GM12801 (cell line): ENCODE measurements around the gene CARD16.

Experiments used
- TF ChIP-seq, protein P1 (sequence below): IDR thresholded peaks from one replicate; pipeline ENCODE4 v1.5.1; 2011; ENCODE audit warnings: control low read depth; ENCODE audit not compliant: insufficient read length; ENCODE audit errors: extremely low read depth

The CARD16 gene

DNA sequence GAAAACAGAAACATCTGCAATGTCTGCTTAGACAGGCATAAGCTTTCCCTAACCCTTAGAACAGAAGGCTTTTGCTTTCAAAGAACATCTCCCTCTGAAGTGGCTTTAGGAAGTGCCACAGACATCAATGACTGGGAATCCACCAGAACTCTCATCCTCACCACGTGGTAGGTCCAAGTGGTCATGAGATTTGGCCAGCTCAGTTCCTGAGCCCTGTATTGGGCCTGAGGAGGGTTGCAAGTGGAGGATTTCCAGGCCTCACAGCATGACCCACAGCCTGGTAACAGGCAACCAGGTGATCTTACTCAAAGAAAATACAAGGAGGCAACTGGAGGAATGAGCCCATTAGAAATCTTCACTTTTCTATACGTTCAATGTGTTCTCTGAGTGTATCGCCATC, 11.8 kb downstream of the CARD16 start:
- TF ChIP-seq, protein P1, sequence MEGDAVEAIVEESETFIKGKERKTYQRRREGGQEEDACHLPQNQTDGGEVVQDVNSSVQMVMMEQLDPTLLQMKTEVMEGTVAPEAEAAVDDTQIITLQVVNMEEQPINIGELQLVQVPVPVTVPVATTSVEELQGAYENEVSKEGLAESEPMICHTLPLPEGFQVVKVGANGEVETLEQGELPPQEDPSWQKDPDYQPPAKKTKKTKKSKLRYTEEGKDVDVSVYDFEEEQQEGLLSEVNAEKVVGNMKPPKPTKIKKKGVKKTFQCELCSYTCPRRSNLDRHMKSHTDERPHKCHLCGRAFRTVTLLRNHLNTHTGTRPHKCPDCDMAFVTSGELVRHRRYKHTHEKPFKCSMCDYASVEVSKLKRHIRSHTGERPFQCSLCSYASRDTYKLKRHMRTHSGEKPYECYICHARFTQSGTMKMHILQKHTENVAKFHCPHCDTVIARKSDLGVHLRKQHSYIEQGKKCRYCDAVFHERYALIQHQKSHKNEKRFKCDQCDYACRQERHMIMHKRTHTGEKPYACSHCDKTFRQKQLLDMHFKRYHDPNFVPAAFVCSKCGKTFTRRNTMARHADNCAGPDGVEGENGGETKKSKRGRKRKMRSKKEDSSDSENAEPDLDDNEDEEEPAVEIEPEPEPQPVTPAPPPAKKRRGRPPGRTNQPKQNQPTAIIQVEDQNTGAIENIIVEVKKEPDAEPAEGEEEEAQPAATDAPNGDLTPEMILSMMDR = no peak

DNA sequence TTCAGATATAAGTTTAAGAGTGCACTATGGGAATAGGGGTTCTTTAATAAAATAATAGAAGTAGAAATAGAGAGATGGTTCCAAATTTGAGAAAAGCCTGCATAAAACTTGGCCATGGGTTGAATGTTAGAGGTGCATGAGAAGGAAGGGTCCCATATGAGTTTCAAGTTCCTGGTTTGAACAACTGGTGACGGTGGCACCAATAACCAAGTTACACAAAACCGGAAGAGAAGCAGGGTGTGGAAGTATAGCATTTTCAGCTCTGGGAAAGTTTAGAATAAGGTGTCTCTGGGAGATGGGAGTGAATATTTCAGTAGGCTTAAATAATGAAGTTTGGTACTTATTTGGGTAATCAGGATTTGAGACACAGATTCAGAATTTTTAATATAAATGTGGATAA, 12.6 kb downstream of the CARD16 start:
- TF ChIP-seq, protein P1 = no peak

DNA sequence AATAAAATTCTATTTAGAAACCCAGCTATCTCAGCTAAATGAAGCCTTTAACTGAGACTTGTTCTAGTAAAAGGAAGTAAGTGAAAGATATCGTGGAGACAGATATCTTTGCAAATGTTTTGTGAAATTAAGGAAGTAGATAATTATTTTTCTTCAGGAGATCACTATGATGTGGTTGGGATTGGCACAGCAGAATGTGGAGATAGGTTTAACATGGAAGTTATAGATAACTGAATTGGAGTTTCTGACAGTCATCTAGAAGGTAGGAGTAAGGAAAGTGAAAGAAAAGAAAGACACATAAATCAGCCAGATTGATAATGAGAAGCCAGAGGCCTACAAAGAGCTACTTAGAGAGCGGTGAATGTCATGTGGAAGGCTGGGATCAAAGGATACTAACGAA, 17.5 kb downstream of the CARD16 start:
- TF ChIP-seq, protein P1 = no peak

DNA sequence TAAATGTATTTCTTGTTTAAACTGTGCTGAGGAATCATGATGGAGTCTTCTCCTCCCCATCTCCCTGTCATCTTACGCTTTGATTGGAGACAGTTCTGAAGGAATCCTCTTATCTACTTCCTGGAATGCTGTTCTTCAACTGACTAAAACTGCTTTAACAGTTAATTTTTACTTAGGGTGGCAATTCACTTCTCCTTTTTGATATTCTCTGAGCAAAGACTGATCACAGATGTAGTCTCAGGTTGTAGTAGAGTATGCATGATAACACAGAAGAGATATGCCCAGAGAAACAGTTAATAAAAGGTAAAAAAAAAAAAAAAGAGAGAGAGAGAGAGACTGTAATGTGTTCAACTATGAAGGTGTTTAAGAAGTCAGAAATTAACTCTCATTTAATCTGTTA, 20.7 kb downstream of the CARD16 start:
- TF ChIP-seq, protein P1 = no peak

DNA sequence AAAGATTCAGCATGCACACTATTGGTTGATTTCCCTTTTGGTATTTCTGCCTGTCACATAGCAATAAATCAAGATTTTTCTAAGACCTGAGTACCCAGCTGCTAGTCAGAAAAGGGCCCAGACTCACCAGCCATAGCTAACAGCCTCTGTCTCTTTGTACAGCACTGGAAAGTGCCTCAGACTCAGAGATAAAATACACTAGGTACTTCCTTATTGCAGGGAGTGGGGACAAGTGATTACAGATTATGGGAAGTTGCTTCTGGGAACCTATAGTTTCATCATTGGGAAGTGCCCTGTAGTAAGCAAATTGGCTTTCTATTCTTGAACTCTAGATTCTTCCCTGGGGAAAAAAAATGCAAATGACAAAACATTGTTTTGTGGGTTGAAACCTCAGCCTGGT, 22.1 kb downstream of the CARD16 start, which contains the start of gene CASP5:
Gene CASP5, minus strand, starts transcription at position 166 of the 400 bp plus-strand sequence. Its CDS starts 32 bp downstream, at position 134.
- TF ChIP-seq, protein P1 = no peak

DNA sequence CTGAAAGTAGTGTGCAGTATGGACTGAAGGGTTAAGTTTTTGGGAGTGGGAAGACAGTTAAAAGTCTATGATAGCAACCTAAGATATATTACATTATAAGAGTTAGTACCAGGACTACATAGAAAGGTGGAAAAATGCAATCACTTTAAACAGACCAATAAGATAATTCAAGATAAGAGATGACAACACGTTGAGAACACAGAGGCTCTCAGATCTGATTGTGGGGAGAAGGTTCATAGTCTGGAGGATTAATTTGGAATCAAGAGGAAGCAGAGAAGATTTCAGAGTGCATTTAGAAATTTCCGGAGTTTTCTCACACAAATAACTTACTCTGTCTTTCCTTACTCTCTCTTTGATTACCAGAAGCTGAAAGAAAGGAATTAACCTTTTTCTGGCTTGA, 22.6 kb downstream of the CARD16 start:
- TF ChIP-seq, protein P1 = no peak

DNA sequence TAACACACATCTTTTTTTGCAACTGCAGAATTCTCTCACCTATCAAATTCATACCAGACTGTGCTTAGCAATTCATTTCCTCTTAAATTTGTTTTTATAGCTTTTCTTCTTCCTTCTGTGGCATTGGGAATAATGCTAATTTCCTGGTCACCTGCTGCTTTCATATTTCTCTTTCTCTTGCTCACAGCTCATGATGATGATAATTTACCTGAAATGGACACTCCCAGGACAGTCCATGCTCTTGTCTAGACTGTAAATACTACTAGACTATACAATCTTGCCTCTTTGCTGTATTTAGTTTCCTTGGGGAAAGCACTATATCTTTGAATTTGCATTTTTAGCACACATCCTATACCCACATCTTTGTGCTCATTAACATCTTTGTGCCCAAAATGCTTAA, 37.7 kb downstream of the CARD16 start:
- TF ChIP-seq, protein P1 = no peak

DNA sequence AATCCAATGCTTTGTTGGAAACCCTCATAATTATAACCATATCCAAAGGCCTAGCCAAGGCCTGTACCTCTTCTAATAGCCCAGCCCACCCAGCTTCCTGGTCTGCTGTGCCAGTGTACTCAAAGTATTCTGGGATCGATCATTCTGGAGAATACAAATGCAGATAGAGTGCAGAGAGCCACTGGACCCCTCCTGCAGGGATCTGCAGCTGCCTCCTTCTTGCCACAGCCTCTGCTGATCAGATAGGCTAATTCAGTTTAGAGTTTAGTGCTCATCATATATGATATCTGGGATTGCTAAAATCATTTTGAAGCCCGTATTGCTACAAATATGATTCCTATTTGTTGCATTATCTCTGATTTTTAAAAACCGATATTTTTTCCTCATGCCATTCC, 39.7 kb downstream of the CARD16 start:
- TF ChIP-seq, protein P1 = no peak
